K562 (cell line): ENCODE data around the gene GRK4. TPM values are rescaled to one million over a fixed set of nuclear protein-coding genes. Genes with fewer than 3 reads are reported as not detected.
A peak's percentile ranks its signal among the peaks of the same experiment; 100 is the strongest.

ENCODE experiments used
- BACH1 ChIP-seq: fragments of 200-800 bp; sonication (Bioruptor generic); IDR thresholded peaks from 2 replicates; pipeline ENCODE4 v1.6.1; 2016; ENCODE audit warnings: missing genetic modification characterization, missing compliant biosample characterization
- BMI1 ChIP-seq: fragments of 150-350 bp; IDR thresholded peaks from 2 replicates; pipeline ENCODE4 v1.6.1; 2014; ENCODE audit warnings: low read length
- FOXA3 ChIP-seq, 2 experiments: fragments of 450-650 bp in 1 of 2; sonication (generic) in 1 of 2; formaldehyde crosslinking; IDR thresholded peaks in 1 of 2; conservative IDR thresholded peaks in 1 of 2; 2 replicates each; pipeline versions ENCODE4 v1.4.0 to v1.8.0; 2020 to 2022; ENCODE audit warnings: mild to moderate bottlenecking in 2 of 2, missing genetic modification reagents in 1 of 2
- FOXP1 ChIP-seq: sonication (generic); formaldehyde crosslinking; IDR thresholded peaks from 2 replicates; pipeline ENCODE4 v1.8.0; 2022; ENCODE audit warnings: mild to moderate bottlenecking, missing genetic modification reagents
- RBM14 ChIP-seq: fragments of 200-400 bp; formaldehyde crosslinking; IDR thresholded peaks from 2 replicates; pipeline ENCODE4 v1.6.1; 2018; ENCODE audit warnings: low read depth, mild to moderate bottlenecking, low read length, moderate library complexity, borderline replicate concordance; ENCODE audit not compliant: insufficient read depth
- TAF1 ChIP-seq: IDR thresholded peaks from 2 replicates; pipeline ENCODE4 v1.6.1; 2011; ENCODE audit warnings: mild to moderate bottlenecking, low read length, moderate library complexity; ENCODE audit not compliant: insufficient read depth, control insufficient read depth, severe bottlenecking; ENCODE audit errors: extremely low read depth
- TCF7 ChIP-seq: sonication (generic); IDR thresholded peaks from 2 replicates; pipeline ENCODE4 v1.6.1; 2016; ENCODE audit warnings: antibody characterized with exemption, borderline replicate concordance
- XRCC5 ChIP-seq: fragments of 200-400 bp; formaldehyde crosslinking; IDR thresholded peaks from 2 replicates; pipeline ENCODE4 v1.6.1; 2017; ENCODE audit warnings: low read depth, mild to moderate bottlenecking, low read length
- ZNF384 ChIP-seq: IDR thresholded peaks from 2 replicates; pipeline ENCODE4 v1.6.1; 2012; ENCODE audit warnings: low read depth, low read length, improper control_type of control experiment
- ZZZ3 ChIP-seq: fragments of 450-650 bp; IDR thresholded peaks from 2 replicates; pipeline ENCODE4 v1.6.1; 2016; ENCODE audit warnings: antibody characterized with exemption, mild to moderate bottlenecking, moderate library complexity
- polyA plus RNA-seq, 8 experiments: library from polyadenylated mRNA; depleted of rRNA in 4 of 8; stranded (reverse) in 5 of 8; unstranded in 3 of 8; fragments of >200 nt; fragmentation: Nextera tagmentation in 2 of 8; fragmentation: Illumina TruSeq in 1 of 8; extraction: Ambion mirVana in 2 of 8; extraction: Trizol in 1 of 8; gene quantifications; 2 replicates each; pipeline versions ENCODE4 v1.2.1 to v1.2.3, GENCODE V29; 2011 to 2014; ENCODE audit warnings: inconsistent platforms in 1 of 8, missing spikeins in 1 of 8
- total RNA-seq, 7 experiments: library from RNA; depleted of rRNA in 6 of 7; stranded (reverse); fragments of >200 nt in 6 of 7; fragmentation: Illumina TruSeq in 2 of 7; extraction: Trizol in 2 of 7; gene quantifications; 2 replicates each; pipeline versions ENCODE4 v1.2.1 to v1.2.3, GENCODE V29; 2011 to 2021; ENCODE audit warnings: low replicate concordance in 1 of 7
- TF ChIP-seq, protein P1 (sequence below), 3 experiments: fragments of 200-800 bp in 1 of 3; fragments of 250-450 bp in 1 of 3; fragments of 450-650 bp in 1 of 3; sonication (Bioruptor Pico) in 1 of 3; sonication (Bioruptor generic) in 1 of 3; formaldehyde crosslinking in 1 of 3; IDR thresholded peaks; 2 replicates each; pipeline versions ENCODE4 v1.6.1 to v1.8.0; 2016 to 2022; ENCODE audit warnings: mild to moderate bottlenecking in 2 of 3, missing genetic modification characterization in 2 of 3, missing compliant biosample characterization in 1 of 3, moderate library complexity in 1 of 3
- TF ChIP-seq, protein P2 (sequence below): sonication (generic); formaldehyde crosslinking; IDR thresholded peaks from 2 replicates; pipeline ENCODE4 v1.8.0; 2023; ENCODE audit warnings: missing genetic modification reagents, mild to moderate bottlenecking, borderline replicate concordance
- TF ChIP-seq, protein P3 (sequence below): fragments of 250-450 bp; sonication (Bioruptor Pico); IDR thresholded peaks from 2 replicates; pipeline ENCODE4 v1.5.1; 2021; ENCODE audit warnings: mild to moderate bottlenecking

Gene GRK4
- total and polyA plus RNA-seq, 9 of the 15 experiments (the other 6 are each of a cell fraction or from before 2014, with no cell fraction given), result 1.1 to 4.8 (median 2.6) TPM

DNA sequence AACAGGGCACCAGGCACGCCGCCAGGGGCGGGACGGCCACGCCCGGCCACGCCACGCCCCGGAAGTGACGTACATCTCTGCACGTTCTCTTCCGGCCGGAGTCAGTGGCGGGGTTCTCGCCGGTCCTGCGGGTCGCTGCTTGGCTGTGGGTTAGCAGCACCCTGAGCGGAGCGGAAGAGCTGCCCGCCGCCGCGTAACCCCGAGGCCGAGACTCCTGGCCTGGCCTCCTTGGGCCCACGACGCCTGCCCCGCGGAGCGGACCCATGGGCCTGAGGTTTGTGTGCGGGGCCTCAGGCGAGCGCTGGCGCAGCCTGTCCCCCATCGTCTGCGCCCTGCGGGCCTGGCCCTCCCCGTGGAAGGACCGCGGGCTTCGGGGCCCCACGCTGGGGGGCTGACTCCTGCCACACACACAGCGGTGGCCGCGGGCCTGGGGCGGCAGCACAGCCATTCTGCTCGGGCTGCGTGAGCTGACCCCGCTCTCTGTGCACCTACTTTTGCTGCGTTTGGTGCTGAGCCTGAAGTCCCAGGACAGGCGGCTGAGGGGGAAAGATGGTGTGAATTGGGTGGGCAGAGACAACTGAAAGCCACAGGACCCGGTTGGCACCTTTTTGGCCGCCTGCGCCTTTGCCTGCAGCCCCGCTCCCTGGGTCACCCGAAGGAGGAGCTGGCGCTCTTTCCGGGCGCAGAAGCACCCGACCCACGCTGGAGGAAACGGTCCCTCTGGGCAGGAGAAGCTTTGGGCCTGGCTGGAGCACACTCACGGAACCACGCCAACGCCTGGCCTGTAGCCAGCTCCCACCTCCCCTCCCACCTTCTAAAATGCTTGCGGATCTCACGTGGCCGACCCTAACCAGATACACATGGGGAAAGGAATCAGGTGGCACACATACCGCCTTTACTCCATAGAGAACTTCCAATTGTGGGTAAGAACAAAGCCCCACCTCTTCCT is 28.3 kb upstream of the GRK4 start (continued):
- TF ChIP-seq, protein P1, sequence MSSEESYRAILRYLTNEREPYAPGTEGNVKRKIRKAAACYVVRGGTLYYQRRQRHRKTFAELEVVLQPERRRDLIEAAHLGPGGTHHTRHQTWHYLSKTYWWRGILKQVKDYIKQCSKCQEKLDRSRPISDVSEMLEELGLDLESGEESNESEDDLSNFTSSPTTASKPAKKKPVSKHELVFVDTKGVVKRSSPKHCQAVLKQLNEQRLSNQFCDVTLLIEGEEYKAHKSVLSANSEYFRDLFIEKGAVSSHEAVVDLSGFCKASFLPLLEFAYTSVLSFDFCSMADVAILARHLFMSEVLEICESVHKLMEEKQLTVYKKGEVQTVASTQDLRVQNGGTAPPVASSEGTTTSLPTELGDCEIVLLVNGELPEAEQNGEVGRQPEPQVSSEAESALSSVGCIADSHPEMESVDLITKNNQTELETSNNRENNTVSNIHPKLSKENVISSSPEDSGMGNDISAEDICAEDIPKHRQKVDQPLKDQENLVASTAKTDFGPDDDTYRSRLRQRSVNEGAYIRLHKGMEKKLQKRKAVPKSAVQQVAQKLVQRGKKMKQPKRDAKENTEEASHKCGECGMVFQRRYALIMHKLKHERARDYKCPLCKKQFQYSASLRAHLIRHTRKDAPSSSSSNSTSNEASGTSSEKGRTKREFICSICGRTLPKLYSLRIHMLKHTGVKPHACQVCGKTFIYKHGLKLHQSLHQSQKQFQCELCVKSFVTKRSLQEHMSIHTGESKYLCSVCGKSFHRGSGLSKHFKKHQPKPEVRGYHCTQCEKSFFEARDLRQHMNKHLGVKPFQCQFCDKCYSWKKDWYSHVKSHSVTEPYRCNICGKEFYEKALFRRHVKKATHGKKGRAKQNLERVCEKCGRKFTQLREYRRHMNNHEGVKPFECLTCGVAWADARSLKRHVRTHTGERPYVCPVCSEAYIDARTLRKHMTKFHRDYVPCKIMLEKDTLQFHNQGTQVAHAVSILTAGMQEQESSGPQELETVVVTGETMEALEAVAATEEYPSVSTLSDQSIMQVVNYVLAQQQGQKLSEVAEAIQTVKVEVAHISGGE (CRISPR knock-in tag; IDR thresholded peaks at IDR 0.05), result peak in 1 of 3 experiments; percentile 63; a peak in 1 of 6 replicates
- no peak for TF ChIP-seq FOXA3 (CRISPR knock-in tag; conservative IDR thresholded peaks at IDR 0.05 in 1 of 2, IDR thresholded peaks at IDR 0.05 in 1 of 2)
- TF ChIP-seq TCF7, result no peak
- TF ChIP-seq, protein P2, sequence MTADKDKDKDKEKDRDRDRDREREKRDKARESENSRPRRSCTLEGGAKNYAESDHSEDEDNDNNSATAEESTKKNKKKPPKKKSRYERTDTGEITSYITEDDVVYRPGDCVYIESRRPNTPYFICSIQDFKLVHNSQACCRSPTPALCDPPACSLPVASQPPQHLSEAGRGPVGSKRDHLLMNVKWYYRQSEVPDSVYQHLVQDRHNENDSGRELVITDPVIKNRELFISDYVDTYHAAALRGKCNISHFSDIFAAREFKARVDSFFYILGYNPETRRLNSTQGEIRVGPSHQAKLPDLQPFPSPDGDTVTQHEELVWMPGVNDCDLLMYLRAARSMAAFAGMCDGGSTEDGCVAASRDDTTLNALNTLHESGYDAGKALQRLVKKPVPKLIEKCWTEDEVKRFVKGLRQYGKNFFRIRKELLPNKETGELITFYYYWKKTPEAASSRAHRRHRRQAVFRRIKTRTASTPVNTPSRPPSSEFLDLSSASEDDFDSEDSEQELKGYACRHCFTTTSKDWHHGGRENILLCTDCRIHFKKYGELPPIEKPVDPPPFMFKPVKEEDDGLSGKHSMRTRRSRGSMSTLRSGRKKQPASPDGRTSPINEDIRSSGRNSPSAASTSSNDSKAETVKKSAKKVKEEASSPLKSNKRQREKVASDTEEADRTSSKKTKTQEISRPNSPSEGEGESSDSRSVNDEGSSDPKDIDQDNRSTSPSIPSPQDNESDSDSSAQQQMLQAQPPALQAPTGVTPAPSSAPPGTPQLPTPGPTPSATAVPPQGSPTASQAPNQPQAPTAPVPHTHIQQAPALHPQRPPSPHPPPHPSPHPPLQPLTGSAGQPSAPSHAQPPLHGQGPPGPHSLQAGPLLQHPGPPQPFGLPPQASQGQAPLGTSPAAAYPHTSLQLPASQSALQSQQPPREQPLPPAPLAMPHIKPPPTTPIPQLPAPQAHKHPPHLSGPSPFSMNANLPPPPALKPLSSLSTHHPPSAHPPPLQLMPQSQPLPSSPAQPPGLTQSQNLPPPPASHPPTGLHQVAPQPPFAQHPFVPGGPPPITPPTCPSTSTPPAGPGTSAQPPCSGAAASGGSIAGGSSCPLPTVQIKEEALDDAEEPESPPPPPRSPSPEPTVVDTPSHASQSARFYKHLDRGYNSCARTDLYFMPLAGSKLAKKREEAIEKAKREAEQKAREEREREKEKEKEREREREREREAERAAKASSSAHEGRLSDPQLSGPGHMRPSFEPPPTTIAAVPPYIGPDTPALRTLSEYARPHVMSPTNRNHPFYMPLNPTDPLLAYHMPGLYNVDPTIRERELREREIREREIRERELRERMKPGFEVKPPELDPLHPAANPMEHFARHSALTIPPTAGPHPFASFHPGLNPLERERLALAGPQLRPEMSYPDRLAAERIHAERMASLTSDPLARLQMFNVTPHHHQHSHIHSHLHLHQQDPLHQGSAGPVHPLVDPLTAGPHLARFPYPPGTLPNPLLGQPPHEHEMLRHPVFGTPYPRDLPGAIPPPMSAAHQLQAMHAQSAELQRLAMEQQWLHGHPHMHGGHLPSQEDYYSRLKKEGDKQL (CRISPR knock-in tag), result no peak
- no peak for TF ChIP-seq XRCC5
- TF ChIP-seq, protein P3, sequence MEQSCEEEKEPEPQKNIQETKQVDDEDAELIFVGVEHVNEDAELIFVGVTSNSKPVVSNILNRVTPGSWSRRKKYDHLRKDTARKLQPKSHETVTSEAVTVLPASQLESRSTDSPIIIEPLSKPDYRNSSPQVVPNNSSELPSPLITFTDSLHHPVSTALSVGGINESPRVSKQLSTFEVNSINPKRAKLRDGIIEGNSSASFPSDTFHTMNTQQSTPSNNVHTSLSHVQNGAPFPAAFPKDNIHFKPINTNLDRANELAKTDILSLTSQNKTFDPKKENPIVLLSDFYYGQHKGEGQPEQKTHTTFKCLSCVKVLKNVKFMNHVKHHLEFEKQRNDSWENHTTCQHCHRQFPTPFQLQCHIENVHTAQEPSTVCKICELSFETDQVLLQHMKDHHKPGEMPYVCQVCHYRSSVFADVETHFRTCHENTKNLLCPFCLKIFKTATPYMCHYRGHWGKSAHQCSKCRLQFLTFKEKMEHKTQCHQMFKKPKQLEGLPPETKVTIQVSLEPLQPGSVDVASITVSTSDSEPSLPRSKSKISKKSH (CRISPR knock-in tag), result no peak
- no peak for TF ChIP-seq ZNF384
- no peak for TF ChIP-seq BACH1
- no peak for TF ChIP-seq RBM14
- TF ChIP-seq BMI1, result no peak
- no peak for TF ChIP-seq FOXP1
- peak; percentile 93 for TF ChIP-seq TAF1
- TF ChIP-seq ZZZ3, result no peak
